ENCODE data around the gene BANF2.
A peak's percentile ranks its signal among the peaks of the same experiment; 100 is the strongest.

BANF2 gene

DNA sequence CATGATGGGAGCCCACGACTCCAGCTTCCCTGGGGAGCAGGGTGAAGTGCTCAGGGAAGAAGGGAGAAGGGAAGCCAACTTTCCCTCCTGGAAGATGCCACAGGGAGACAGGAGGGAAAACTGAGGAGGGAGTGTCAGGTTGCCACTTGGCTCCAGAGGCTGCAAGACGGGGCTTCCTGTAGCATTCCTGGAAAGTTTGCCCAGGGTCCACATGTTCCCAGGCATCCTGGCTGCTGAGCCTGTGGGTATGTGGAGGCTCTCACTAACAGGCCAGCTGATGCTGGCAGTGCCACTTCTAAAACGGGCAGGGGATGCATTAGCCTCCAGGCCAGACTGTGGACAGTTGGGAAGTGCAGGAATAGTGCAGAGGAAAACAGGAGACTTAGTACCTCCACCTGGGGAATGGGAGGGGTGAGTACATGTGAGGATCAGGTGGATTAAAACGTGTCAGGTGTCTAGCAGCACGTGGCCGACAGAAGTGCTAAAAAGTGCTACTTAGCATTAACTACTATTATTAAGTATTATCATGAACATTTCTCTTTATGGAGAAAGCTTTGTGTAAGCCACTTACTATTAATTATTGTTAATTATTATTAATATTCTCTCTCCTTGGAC is 33.2 kb downstream of the BANF2 start:
- DNase-seq (ENCODE audit: low read depth, low spot score): no peak

DNA sequence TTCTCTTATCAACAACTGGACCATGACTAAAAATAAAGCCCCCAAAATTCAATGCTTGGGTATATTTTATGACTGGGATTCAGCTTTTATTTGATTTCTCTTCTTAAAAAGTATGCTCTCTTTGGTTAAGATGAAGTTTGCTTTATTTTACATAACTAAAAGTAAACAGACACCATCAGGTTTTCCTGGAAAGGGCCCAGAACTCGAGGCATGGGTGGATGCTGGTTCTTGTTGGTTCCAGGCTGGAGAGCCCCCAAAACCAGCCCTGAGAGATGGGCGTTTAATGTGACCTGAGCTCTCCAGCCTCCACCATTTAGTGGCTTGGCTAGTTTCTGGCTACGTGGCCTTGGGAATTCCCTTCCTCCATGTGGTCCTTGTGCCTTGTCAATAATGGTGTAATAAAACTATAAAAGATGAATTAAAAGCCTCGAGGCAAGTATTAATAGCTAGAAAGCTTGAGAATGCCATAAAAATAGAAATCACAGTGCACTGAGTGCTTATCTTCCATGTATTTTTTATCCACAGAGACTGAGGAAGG is 34.1 kb downstream of the BANF2 start:
- no peak for DNase-seq (ENCODE audit: low read depth, low spot score)

DNA sequence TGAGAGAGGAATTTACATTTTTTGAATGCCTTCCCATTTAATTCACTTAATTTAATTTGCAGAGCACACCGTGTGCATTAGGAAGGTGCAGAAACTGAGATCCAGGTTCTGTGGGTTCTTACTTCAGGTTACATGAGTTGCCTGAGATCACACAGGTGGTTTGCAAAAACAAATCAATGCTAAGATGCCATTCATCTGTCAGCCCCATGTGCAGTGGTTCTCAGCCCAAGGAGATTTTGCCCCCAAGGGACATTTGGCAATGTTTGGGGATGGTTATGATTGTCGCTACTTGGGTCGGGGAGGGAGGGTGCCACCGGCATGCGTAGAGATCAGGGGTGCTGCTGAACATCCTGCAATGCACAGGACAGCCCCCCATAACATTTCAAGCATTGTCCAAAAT is 34.6 kb downstream of the BANF2 start:
- no peak for DNase-seq (ENCODE audit: low read depth, low spot score)

DNA sequence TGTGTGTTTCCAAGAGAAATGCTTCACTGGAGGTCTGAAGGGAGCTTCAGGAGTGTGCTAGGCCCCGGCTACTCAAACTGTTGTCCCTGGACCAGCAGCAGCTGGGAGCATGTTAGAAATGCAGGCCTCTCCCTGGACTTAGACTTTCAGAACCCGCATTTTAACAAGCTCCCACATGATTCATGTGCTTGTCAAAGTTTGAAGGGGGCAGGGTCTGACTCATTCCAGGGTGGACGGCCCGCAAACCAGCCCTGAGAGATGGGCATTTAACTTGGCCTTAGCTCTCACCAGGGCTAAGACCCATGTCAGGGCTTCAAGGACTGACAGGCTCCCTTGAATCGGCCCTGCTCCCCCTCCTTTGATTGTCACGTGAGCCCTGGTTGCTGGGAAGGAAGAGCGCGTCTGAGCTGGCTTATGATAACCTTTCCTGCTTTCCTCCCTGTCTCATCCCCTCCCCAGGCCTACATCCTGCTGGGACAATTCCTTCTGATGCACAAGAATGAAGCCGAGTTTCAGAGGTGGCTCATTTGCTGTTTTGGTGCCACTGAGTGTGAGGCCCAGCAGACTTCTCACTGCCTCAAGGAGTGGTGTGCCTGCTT is 35.5 kb downstream of the BANF2 start:
- DNase-seq (ENCODE audit: low read depth, low spot score): peak; percentile 90

DNA sequence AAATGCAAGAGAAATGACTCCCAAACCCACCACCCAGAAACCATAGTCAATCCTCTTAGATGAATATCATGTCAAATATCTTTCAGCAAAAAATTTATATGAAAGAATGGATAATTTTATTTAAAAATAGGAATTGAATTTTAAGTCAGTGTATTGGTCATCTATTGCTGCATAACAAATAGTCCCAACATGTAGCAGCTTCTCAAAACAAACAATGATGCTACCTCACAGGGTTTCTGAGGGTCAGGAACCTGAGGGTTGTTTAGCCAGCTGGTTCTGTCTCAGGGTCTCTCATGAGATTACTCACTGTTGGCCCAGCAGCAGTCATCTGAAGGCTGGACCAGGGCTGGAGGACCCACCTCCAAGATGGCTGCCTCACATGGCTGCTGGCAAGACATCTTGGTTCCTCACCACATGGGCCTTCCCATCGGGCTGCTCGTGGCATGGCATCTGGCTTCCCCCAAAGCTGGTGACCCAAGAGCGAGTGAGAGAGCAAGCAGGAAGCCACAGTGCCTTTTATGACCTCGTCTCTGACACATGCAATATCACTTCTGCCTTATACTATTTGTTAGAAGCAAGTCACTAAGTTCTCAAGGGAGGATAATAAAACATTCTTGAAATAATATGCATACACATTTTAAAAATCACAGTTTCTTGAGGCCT is 36.3 kb downstream of the BANF2 start:
- DNase-seq (ENCODE audit: low read depth, low spot score): no peak

DNA sequence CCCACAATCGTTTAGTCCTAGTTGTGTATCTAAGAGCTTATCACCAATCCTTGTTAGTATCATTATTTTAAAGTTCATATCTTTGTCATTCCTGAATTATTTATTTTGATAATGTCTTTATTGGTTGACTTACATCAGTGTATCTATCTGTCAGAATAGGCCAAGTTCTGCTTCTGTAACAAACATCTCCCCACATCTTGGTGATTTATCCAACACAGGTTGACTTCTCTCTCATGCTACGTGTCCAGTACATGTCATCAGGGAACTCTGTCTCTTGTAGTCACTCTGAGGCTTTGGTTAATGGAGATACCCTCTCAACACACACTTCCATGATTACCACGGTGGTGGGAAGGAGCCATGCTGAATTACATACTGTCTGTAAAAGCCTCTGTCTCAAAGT is 38.4 kb downstream of the BANF2 start:
- DNase-seq (ENCODE audit: low read depth, low spot score): no peak

DNA sequence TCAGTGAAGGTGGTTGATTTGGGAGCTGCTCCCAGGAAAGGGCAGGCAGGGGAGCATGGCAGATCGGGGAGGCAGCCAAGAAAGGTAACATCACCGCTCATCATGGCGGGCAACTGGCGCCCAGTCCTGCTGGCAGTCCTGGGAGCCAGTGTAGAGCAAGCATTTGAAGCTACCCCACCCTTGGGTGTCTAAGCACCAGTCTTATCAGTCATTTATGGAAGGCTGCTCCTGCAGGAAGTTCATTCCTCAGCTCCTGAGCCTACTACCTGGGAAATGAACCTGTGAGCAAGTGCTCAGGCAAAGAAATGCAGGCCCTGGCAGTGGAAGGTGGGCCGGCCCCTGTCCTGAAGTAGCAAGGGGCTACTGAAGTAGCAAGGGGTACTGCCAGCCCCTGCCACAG is 41.5 kb downstream of the BANF2 start:
- DNase-seq (ENCODE audit: low read depth, low spot score): no peak

DNA sequence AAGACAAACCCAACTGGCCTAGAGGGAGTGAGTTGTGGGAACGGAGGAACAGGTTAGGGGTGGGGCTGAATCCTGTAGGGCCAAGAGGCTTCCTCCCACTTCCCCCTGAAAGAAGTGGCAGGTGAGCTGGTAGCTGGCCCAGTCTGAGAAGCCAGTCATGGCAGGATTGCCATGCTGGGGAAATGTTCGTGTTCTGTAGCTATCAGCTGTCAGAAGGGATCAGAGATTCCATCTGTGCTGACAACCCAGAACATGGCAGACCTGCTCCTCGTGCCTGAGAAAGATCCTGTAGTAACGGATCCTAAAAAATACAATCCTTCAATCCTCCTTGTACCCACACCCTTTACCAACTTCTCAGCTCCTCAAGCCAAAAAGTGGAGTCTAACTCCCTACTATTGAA is 43.0 kb downstream of the BANF2 start:
- no peak for DNase-seq (ENCODE audit: low read depth, low spot score)

DNA sequence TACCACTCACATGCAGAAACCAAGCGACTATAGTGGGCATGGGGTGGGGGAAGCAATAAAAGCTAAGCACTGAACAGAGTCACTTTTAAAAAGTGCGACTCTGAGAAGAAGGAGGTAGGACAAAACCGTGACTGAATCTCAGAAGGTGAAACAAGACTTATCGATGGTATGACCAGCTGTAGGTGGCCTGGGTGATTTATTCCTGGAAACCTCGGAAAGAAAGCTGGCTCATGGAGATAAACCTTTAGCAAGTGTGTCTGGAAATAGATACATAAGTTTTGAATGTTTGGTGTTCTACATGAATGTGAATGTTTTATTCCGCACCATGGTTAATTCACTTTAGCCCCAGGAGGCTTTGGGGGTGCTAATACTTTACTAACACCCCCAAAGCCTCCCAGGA is 43.9 kb downstream of the BANF2 start:
- DNase-seq (ENCODE audit: low read depth, low spot score): no peak

DNA sequence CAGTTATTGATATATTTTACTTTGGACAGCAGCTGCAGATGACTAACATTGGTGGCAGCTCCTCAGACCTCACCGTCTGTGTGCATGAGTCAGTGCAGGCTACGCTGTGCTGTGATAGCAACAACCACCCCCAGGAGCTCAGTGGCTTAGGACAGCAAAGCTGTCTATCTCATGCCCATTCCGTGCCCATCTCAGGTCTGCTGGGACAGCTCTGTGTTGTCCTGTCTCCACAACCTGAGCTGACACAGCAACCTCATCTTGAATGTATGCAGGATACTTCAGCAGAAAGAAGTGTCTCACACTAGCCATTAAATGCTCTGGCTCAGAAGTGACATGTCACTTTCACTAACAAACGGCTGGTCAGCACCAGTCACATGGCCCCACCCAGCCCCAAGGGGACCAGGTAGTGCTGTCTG is 47.7 kb downstream of the BANF2 start:
- DNase-seq (ENCODE audit: low read depth, low spot score): peak; percentile 88

DNA sequence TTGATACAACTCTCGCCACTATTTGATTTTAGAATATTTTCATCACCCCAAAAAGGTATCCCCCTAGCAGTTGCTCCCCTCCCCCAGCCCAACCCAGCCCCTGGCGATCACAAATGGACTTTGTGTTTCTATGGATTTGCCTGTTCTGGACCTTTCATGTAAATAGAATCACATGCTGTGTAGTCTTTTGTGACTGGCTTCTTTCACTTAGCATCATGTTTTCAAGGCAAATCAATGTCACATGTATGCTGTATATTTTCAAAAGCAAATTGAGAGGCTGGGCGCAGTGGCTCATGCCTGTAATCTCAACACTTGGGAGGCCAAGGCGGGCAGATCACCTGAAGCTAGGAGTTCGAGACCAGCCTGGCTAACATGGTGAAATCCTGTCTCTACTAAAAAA is 48.5 kb downstream of the BANF2 start:
- no peak for DNase-seq (ENCODE audit: low read depth, low spot score)

DNA sequence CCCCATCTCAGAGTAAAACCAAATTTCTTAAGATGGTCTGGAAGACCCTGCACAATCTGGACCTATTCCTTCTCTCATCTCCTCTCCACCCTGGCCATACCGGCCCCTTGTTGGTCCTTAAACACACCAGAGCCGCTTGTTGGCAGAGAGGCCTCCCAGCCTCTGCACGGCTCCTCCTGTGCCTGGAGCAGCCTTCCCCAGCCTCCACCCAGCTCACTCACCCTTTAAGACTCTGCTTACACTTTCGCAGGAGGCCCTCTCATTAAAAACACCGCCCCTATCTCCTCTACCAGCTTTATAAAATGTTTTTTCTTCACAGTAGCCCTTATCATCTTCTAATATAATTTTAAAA is 49.8 kb downstream of the BANF2 start:
- no peak for DNase-seq (ENCODE audit: low read depth, low spot score)

DNA sequence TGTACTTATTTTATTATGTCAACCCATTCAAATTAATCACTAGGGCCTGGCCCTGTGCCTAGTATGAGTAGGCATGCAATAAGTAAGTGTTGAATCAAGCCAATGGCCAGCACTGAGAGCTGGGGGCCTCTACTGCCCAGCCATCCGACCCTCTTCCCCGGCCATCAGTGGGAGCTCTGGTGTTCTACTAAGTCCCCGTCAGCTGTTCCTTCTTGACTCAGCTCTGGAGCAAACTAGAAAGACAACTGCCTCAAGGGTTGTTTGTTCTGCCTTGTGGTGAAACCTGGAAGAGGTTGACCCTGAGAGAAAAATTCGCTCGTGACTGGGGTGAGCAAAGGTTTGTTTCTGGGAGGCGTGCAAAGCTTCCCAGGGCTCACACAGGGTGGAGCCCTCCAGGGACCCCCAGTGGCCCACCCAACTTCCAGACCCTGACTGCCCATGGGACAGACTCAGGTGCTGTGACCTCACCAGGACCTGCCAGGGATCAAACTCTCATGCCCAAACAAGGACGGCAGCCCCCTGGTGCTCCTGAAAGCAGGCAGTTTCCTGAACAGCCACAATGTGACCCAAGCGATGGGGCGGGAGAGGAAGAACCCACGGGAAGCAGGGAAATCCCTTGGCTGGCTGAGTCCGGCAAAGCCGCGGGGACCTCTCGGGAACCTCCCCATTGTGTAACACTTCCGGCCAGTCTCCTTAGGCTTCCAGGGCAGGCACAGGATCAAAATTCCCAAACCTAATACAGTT is 50.4 kb downstream of the BANF2 start:
- DNase-seq (ENCODE audit: low read depth, low spot score): no peak

DNA sequence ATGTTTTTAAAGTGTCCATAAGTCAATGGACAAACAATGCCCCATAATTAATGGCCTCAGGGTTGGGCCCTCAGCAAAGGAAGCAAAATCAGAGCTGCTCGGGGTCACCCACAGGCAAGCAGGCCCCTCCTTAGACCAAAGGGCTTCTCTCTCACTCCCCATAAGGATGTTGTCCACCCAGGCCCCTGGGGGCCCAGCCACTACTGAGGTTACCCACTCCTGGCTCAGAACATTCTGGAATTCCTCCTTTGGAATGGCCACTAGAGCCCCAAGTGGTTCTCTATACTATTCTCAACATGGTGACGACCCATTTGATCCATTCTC is 50.9 kb downstream of the BANF2 start:
- DNase-seq (ENCODE audit: low read depth, low spot score): no peak

DNA sequence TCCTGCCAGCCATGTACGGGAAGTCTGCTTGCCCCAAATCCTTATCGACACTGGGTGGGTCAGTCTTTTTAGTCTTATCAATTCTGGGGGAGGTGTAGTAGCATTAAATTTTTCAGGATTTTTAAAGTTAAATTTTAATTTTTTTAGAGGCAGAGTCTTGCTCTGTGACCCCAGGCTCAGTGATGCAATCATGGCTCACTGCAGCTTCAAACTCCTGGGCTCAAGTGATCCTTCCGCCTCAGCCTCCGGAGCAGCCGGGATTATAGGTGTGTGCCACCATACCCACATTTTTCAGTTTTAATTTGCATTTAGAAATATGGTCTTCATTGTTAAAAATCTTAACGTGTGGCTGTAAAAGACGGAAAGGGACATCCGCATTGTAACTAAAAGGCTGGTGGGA is 51.9 kb downstream of the BANF2 start:
- DNase-seq (ENCODE audit: low read depth, low spot score): no peak

DNA sequence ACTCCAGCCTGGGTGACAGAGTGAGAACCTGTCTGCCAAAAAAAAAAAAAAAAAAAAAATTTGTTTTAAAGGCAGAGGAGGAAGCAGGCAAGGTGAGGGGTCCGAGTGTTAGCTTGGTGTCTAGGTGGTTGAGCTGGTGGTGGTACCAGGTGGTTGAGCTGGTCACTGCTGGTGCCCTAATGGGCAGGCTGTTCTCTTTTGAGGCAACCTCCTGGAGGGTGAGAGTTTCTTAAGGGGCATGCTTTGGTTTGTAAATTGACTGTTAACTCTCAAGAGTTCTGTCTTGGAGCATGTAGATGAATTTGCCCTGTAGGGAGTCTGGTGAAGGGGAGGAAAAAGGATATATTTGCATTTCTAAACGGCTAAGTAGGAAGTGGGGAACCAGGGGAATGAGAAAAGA is 52.7 kb downstream of the BANF2 start:
- DNase-seq (ENCODE audit: low read depth, low spot score): no peak

DNA sequence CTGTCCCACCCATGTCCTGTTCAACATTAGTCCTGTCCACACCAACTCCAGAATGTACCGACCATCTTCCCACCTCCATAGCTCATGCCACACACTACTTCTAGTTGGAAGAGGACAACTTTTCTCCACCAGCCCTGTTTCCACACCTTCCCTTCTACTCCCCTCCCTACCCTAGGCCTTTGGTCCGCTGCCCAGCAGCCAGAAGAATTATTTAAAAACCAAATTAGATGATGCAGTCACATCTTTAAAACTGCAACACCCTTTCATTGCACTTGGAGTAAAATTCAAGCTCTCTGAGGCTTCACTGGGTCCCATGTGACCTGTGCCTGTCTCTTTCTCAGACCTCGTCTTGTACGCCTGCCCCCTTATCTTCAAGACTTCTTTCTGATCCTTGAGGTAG is 53.8 kb downstream of the BANF2 start:
- DNase-seq (ENCODE audit: low read depth, low spot score): no peak

DNA sequence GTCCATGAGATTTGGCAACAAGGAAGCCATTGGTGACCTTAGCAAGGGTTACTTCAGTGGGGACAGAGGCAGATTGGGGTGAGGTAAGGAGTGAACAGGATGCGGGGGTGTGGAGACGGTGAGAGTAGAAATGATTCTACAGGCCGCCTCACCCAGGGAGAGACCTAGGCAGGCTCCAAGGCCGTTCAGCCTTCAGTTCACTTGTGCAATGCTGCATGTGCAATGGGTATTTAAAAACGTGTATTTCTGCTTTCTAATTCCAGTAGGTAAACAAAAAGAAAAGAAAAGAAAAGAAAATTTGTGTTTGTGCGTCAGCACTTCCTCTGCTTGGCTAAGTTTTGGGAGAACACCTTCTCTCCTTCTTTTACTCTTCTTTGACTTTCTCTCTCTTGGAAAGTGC is 56.8 kb downstream of the BANF2 start:
- DNase-seq (ENCODE audit: low read depth, low spot score): no peak

DNA sequence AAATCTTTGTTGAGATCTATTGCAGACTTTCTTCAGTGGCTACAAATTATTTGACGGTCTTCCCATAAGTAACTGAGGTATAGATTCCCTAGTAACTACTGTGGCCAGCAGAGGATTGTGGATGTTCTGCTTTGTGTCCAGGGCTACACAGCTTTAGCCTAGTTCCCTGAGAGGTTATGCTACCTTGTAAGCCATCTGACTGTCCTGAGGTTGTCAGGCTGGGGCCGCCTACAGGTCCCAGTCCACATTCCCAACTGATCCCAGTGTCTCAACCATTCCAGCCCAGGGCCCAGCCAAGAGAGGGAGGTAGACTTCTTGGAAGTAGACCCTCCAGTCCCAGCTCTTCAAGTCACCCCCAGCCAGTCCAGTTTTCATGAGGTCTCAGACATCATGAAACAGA is 57.7 kb downstream of the BANF2 start:
- no peak for DNase-seq (ENCODE audit: low read depth, low spot score)

DNA sequence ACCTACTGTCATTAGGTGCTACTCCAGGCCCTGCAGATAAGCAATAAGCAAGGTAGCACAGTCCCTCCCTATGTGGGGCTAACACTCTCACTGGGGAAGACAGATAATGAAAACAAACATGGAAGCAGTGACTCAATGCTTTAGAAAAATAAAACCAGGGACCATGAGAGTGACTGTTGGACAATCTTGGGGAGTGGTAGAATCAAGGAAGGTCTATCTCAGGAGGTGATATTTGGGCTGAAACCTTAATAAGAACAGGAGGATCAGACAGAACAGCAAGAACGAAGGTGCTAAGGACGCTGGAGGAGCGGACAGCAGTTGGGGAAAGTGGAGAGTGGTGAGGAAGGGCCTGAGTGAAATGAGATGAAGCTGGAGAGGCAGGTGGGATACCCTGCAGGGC is 58.2 kb downstream of the BANF2 start:
- DNase-seq (ENCODE audit: low read depth, low spot score): no peak

DNA sequence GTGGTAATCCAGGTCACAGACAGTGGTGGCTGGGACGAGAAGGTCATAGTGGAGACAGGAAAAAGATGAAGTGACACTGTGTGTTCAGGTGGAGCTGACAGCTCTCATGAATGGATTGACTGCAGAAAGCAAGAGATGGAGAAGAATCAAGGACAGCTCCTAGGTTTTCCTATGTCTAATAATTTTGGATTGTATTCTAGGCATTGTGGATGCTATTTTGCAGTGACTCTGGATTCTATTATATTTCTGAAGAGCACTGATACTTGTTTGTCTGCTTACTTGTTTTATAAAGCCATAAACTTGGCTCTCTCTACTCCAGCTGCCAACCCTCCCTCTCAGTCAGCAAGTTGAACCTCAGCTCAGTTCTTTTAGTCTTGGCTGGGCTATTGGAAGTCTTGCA is 58.7 kb downstream of the BANF2 start:
- DNase-seq (ENCODE audit: low read depth, low spot score): no peak

DNA sequence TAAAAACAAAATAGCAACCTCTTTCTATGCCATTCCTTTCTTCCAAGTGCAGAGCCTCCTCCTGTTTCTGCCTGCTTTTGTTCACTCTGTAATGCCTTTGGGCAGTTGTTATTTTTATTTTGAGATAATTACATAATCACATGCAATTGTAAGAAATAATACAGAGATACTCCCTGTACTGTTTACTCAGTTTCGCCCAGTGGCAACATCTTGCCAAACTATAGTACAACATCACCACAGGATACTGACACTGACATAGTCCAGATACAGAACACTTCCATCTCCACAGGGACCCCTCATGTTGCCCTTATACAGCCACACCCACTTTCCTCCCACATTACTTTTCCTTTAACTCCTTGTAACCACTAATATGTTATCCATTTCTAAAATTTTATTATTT is 59.7 kb downstream of the BANF2 start:
- DNase-seq (ENCODE audit: low read depth, low spot score): no peak

DNA sequence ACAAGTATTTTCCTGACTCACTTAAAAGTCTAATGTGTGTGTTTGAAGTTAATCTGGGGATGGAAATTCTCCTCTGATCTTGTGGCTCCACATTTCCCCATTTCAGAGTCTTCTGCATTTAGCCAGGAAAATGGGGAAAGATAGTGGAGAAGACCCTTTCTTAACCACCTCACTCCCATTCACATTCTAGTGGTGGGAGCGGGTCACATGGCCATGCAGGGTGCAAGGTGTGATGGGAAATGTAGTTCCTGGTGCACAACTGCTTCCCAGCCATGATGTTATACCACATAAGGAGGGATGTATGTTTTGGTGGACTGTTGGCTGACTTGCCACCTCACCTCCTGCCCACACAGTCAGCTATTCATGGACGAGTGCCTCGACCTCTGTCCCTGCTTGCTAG is 61.8 kb downstream of the BANF2 start:
- DNase-seq (ENCODE audit: low read depth, low spot score): peak; percentile 23

Data from astrocyte of the hippocampus (primary cell).